ENCODE measurements around the gene PLEKHH1.
A peak's percentile ranks its signal among the peaks of the same experiment; 100 is the strongest.
"Not testable (repeated sequence)": the region's sequence is repeated elsewhere in the genome, so short reads cannot be mapped to it uniquely, and the experiment has no call there.

Gene PLEKHH1

DNA sequence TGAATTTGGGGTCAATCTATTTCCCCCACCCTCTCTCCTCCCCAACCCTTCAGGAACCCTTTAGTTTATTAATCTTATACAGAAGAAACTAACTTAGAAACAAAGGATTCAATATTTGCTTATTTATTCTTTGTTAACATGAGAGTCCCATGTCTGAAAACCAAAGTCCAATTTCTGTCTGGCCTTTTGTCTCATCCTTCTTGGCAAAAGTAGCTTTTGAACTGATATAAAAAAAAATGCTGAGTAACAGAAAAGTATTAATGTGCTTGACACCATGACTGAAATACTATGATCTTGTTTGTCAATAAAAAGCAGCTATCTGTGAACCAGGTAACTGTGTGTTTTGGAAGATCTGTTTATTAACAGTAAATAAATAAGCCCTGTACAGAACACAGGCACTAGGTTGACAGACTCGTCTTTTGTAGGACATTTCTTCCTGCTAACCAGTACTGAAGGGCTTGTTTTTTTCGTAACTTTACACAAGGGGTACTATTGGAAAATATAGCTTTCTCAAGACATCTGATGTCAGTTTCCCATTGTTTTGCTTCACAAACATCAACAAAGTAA, 56.2 kb downstream of the PLEKHH1 start:
- DNase-seq = no peak

DNA sequence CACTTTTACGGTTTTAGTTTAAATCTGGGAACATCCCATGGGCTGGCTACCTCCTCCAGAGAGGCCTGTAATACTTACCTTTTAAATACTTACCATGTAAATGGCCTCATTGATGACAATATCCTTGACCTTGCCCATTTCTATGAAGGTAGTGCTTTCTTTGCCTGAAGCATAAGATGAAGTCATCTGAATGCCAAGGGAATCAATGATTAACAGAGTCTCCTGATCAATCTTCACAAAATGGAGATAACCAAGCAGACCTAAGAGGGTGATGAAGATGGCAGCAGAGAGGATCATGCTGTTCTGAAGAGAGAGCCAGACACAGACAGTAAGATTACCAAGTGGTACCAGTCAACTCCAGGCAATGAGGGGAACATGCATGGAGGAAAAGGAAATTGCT, 60.6 kb downstream of the PLEKHH1 start:
- not testable (repeated sequence) for DNase-seq

GRCh38 chr14:67595392-67595791, 62.3 kb downstream of the PLEKHH1 start:
- no peak for DNase-seq

DNA sequence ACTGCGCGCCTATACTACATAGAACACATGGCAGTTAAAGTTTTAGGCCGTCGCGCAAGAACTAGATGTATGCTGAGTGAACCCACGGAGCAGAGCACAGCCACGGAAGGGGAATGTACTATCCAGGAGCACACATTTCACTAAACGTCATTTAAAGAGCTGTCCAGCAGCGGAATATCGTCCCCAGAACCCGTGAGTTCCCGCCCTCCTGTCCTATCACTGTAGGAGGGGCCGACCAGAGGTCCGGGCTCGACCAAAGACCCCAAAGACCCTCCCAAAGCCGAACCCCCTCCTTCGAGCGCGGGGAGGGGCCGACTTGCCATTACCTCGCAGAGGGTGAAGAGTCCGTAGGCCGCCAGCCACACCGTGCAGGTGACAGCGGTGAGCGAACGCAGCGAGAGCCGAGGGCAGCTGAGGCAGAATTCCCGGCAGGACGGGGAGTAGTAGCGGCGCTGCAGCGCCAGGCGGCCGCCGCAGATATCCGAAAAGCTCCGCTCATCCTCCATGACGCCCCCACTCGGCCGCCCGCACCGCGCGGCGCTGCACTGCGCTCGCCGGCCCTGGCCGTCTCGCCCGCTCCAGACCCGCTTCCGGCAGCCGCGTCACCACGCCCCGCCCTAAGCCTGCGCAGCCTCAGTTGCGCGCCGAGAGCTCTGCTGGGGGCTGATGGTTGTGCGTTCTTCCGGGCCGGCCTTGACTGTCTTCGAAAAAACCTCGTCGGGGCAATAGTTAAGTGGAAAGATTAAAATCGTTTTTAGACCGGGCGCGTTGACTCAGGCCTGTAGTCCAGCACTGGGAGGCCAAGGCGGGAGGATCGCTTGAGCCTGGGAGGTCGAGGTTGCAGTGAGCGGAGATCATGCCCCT, 66.8 kb downstream of the PLEKHH1 start, which contains the start of gene PIGH:
PIGH (minus strand) TSS at position 571 of the 864 bp plus-strand sequence; CDS start at position 506, 65 bp downstream.
- DNase-seq = peak; percentile 83

DNA sequence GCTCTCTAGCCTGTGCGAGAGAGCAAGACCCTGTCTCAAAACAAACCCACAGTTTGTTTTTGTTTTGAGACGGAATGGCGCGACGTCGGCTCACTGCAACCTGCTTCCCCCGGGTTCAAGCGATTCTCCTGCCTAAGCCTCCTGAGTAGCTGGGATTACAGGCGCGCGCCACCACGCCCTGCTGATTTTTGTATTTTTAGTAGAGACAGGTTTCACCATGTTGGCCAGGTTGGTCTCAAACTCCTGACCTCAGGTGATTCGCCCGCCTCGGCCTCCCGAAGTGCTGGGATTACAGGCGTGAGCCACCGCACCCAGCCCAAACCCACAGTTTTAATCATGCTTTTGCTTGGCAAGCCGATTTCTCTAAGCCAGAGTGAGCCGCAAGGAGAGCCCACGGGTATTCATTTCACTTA, 67.5 kb downstream of the PLEKHH1 start:
- not testable (repeated sequence) for DNase-seq

DNA sequence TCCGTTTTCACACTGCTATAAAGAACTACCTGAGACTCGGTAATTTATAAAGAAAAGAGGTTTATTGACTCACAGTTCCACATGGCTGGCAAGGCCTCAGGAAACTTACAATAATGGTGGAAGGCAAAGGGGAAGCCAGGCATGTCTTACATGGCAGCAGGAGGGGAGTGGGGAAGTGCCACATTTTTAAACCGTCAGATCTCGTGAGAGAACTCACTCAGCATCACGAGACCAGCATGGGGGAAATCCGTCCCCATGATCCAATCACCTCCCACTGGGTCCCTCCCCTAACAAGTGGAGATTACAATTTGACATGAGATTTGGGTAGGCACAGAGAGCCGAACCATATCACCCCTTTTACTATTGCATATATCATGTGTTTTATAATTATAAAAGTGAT, 69.0 kb downstream of the PLEKHH1 start:
- no peak for DNase-seq

DNA sequence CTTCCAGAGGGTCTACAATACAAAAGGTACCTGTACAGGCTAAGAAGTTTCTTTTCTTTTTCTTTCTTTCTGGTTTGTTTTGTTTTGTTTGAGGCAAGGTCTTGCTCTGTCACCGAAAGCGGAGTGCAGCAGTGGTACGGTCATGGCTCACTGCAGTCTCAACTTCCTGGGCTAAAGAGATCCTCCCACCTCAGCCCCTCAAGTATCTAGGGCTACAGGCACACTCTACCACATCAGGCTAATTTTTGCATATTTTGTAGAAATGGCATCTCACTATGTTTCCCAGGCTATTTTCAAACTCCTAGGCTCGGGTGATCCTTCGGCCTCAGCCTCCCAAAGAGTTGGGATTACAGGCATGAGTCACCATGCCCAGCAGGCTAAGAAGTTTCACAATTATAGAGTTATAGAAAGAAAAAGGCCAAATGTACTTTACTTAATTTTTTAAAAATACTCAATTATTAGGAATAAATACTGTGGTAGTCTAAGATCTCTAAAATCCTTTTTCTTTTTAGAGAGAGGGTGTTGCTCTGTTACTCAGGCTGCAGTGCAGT, 70.0 kb downstream of the PLEKHH1 start:
- DNase-seq = no peak

GRCh38 chr14:67607646-67608045, 74.6 kb downstream of the PLEKHH1 start:
- no peak for DNase-seq

DNA sequence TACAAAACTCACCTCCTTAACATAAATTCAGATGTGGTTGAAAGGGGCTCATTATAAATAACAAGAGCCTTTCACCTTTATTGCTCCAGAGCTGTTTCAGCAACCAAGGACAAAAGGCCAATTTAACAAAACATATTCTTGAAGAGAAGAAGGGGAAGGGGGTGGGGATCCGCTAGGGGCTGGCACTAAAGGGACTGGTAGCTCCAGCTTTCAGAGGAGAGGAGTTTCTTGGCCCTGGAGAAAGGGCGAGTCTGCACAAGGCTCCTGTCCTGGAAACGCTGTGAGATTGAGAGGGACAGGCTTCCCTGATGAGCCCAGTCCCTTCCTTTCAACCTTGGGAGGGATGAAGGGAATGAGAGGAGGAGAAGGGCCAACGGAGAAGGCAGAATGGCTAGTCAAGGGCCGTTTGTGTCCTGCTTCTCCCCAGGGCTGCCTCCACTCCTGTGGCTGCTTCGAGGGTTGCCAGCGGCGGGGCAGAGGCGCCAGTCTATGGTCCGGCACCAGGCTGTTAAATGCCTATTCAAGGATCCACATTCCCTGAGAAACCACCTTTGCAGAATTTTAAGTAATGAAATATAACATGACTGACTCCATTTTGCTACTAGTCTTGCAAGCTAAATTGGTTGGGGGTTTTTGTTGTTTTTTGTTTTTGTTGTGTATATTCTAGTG, 76.7 kb downstream of the PLEKHH1 start:
- DNase-seq = no peak

- DNase-seq = no peak
Observed at GRCh38 chr14:67610491-67610890, 77.4 kb downstream of the PLEKHH1 start.

GRCh38 chr14:67618617-67619063, 85.5 kb downstream of the PLEKHH1 start:
- DNase-seq = peak; percentile 55

DNA sequence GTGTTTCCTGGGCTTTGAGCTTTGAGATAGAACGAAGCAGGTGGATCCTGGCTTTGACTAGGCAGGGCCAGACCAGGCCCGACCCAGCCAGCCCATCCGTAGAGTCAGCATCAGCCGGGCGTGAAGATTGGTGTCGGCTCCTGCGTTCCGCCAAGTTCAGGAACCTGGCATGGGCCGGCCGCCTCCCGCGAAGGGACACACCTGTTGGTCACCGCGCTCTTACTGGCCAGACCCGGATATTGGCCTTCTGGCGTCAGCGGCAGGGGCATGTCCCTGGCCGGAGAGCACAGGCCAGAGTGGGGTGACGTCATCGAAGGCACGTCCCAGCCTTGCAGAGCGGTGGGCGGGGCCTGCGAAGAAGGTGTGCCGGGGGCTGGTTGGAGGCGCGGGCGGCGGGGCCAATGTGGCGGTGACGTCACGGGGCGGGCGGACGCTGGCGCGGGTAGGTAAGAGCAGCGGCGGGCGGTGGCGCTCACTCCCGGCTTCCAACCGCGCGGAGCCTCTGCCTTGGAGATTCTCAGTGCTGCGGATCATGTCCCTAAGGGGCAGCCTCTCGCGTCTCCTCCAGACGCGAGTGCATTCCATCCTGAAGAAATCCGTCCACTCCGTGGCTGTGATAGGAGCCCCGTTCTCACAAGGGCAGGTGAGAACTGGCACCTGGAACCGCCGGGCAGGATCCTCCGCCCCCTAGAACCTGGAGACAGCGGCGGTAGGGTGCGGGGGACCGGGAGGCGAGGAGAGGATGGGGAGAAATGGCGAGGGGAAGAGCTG, 86.5 kb downstream of the PLEKHH1 start, which contains the start of gene ARG2:
ARG2 (plus strand) TSS at position 475 of the 771 bp plus-strand sequence; CDS start at position 533, 58 bp downstream.
- peak; percentile 95 for DNase-seq

DNA sequence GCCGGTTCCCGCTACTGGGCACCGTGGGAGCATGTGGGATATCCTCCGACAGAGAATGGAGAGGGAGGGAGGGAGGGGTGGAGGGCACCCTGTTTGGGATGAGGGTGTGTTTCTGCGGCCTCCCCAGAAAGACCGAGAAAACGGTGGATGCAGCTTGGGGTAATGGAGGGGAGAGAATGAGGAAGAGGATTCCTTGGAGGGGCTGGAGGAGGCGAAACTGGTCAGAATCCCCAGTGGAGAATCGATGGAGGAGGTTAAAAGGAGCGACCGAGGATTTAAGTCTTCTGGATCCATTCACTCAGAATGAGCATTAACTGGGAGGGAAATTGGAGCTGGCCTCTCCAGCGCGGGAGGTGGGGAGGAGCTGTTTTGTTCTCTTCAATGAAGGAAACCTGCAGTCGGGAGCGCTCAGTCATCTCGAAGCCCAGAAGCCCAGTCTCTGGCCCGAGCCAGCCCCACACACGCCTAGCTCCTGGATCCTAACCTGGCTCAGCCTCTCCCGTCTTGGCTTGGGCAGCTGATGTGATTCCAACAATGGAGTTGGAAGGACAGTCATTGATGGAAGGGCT, 87.2 kb downstream of the PLEKHH1 start:
- DNase-seq = peak; percentile 10

GRCh38 chr14:67622675-67623074, 89.6 kb downstream of the PLEKHH1 start:
- no peak for DNase-seq

DNA sequence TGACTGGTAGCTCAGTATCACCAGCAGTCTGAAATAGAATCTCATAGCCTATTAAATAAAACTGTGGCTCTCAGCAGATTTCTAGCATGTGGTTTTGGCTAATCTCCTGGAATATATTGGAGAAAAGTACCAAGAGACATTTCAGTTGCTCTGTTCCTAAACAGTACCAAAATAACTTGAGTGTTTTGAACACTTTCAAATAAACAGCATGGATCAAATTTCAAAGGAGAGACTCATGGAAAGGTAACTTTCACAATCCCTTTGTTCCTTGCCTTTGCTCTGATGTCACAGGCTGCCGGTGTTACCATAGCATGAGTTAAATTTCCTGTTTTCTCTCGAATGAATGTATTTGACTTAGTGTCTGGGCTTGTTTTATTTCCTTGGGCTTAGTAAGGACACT, 90.0 kb downstream of the PLEKHH1 start:
- DNase-seq = no peak

DNA sequence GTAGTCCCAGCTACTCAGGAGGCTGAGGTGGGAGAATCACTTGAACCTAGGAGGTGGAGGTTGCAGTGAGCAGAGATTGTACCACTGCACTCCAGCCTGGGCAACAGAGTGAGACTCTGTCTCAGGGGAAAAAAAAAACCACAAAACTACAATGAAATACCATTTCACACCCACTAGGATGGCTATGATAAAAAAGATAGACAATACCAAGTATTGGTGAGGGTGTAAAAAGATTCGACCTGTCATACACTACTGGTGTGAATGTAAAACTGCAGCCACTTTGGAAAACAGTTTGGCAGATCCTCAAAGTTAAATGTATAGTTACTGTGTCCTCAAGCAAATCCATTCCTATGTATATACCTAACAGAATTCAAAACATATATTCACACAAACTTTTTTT, 93.0 kb downstream of the PLEKHH1 start:
- not testable (repeated sequence) for DNase-seq

- no peak for DNase-seq
Observed at GRCh38 chr14:67627519-67627918, 94.4 kb downstream of the PLEKHH1 start.

DNA sequence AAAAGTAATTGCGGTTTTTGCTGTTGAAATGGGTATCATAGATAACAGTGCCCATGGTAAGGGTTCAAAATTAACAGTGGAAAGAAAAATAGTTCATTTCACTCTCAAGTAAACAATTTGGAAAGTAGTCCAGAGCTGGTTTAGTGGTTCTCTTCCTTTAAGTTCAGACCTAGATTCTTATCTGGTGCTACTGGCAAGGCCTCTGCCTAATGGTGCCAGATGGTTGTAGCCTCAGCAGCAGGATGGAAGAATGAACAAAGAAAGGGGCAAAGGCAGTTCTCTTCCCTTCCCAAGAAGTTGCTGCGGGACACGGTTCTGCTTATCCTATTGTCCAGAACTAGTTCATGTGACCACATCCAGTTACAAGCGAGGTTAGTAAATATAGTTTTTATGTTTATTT, 97.1 kb downstream of the PLEKHH1 start:
- DNase-seq = no peak

DNA sequence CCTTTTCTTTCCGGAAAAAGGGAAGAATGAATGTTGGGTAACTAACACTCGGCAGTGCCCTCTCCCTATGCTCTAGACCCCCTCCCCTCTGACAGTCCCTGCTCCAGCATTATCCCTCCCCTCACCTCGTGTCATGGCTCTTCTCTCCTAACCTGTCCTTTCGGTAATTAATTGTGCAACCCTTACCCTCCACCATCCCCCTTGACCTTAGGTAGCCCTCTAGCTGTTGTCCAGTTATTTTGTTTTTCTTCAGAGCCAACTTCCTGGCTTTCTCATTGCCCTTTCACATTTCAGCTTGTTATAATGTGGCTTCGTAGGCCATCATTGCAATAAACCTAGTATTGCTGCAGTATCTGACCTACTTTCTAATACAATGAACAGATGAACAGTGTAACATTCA, 97.8 kb downstream of the PLEKHH1 start:
- no peak for DNase-seq

- DNase-seq = no peak
Observed at GRCh38 chr14:67633451-67634147, 100.5 kb downstream of the PLEKHH1 start.

- DNase-seq = peak; percentile 6
Observed at GRCh38 chr14:67636361-67636919, 103.3 kb downstream of the PLEKHH1 start.
